ENCODE data around the gene LIMCH1. TPM values are rescaled to one million over a fixed set of nuclear protein-coding genes. Genes with fewer than 3 reads are reported as not detected.

The LIMCH1 gene
- total RNA-seq, 1 experiment from 2014 or later, result 3.3 TPM

DNA sequence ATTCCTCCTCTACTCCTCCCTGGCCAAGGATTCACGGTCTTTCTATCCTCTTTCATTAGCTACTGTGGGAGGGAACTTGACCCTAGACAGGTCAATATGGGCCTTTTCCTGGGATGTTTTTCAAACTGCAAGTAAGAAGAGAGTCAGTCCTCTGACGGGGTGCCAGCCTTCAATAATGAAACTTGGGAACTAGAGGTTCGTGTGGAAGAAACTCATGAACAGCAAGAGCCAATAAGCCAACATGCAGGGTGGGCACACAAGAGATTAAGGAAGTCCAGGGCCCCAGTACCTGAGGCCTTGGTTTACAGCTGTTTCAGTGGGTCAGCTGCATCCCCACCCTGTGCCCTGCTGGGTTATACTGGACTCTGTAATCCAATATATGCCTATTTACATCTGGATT is 49.3 kb downstream of the LIMCH1 start:
- Histone ChIP-seq H3K18ac (ENCODE audit: insufficient read length, low read depth, low read length) (no peak overlapping the region), H2AK5ac (ENCODE audit: insufficient read length, low read length) (no peak overlapping the region), H2BK15ac (ENCODE audit: low read depth, low read length) (no peak overlapping the region), H3K4me2 (ENCODE audit: insufficient read depth, insufficient read length, low read length) (no peak overlapping the region), H3K27ac (ENCODE audit: insufficient read length, low read depth, low read length) (no peak overlapping the region), H3K27me3 (ENCODE audit: insufficient read depth, low read length) (no peaks in the 10 kb centered on the region), H4K20me1 (ENCODE audit: control insufficient read depth, insufficient read depth, insufficient read length) (no peaks in the 10 kb centered on the region), H2BK12ac (ENCODE audit: insufficient read length, low read depth, low read length) (no peak overlapping the region), H3K79me1 (ENCODE audit: insufficient read depth, low read depth, low read length, poor library complexity, severe bottlenecking) (no peaks in the 10 kb centered on the region), H3K23me2 (ENCODE audit: insufficient read length, low read depth, low read length, poor library complexity, severe bottlenecking) (no peaks in the 10 kb centered on the region), H4K5ac (ENCODE audit: insufficient read length, low read depth, low read length) (no peak overlapping the region), H2BK5ac (ENCODE audit: insufficient read length, low read length) (no peak overlapping the region), H2BK20ac (ENCODE audit: low read depth, low read length, poor library complexity, severe bottlenecking) (no peak overlapping the region), H3T11ph (ENCODE audit: low read length) (no peak overlapping the region), H2BK120ac (ENCODE audit: low read depth, low read length, poor library complexity, severe bottlenecking) (no peak overlapping the region), H2AFZ (ENCODE audit: low read length) (no peak overlapping the region), H4K8ac (replicated peaks; ENCODE audit: insufficient read length, low read depth, low read length) (no peak overlapping the region), H3K23ac (ENCODE audit: insufficient read length, low read depth, low read length) (no peak overlapping the region), H4K91ac (ENCODE audit: insufficient read length, low read depth, low read length) (no peak overlapping the region), H3K4me1 (ENCODE audit: insufficient read depth, low read length) (no peaks in the 10 kb centered on the region), H3K4ac (ENCODE audit: low read depth, low read length) (no peak overlapping the region), H3K9me3 (ENCODE audit: control insufficient read depth, low read depth, low read length) (no peaks in the 10 kb centered on the region), H3K56ac (ENCODE audit: insufficient read length, low read depth, low read length) (no peak overlapping the region), H3K14ac (ENCODE audit: insufficient read depth, low read length) (no peak overlapping the region), H3K79me2 (ENCODE audit: insufficient read depth, low read length) (no peaks in the 10 kb centered on the region), H3K9ac (ENCODE audit: extremely low read depth, insufficient read length, low read length) (no peak overlapping the region)
- Mint-ChIP-seq H3K36me3 (ENCODE audit: insufficient read depth in 1 of 3, low read depth in 3 of 3) (peaks cover 0 to 6% (median 0%) of the 10 kb centered on the region in 3 experiments; a peak in 3 of 7 replicates), H3K4me1 (peaks cover 0 to 4% of the 10 kb centered on the region in 2 experiments; a peak in 2 of 4 replicates), H3K27me3 (ENCODE audit: low read depth) (peaks cover 3% of the 10 kb centered on the region), H3K27ac (no peak overlapping the region), H3K4me3 (no peak overlapping the region), H3K9me3 (peaks cover 4 to 6% of the 10 kb centered on the region in 2 experiments)
- WGBS (ENCODE audit: extremely low coverage, insufficient read length, low lambda C conversion rate), result no CpG with 5 or more reads among the region's 3 CpGs
- TF ChIP-seq, protein P1, sequence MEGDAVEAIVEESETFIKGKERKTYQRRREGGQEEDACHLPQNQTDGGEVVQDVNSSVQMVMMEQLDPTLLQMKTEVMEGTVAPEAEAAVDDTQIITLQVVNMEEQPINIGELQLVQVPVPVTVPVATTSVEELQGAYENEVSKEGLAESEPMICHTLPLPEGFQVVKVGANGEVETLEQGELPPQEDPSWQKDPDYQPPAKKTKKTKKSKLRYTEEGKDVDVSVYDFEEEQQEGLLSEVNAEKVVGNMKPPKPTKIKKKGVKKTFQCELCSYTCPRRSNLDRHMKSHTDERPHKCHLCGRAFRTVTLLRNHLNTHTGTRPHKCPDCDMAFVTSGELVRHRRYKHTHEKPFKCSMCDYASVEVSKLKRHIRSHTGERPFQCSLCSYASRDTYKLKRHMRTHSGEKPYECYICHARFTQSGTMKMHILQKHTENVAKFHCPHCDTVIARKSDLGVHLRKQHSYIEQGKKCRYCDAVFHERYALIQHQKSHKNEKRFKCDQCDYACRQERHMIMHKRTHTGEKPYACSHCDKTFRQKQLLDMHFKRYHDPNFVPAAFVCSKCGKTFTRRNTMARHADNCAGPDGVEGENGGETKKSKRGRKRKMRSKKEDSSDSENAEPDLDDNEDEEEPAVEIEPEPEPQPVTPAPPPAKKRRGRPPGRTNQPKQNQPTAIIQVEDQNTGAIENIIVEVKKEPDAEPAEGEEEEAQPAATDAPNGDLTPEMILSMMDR (conservative IDR thresholded peaks at IDR 0.05), result no peak
- DNase-seq, result no peak
